Measurements from ENCODE around the gene CLK4.

CLK4 gene

GRCh38 chr5:178641711-178642110 lies 14.9 kb upstream of the CLK4 start:
- DNase-seq (ENCODE audit: low read depth): no peak
- H3K4me3 ChIP-seq (ENCODE audit: control insufficient read depth, low read depth, low read length): no peak overlapping the region
- no peak for TF ChIP-seq CTCF (IDR thresholded peaks at IDR 0.05; ENCODE audit: control insufficient read depth, insufficient read depth, low read depth, low read length, missing control alignments)

GRCh38 chr5:178640331-178641045 lies 13.6 kb upstream of the CLK4 start:
- no peak for DNase-seq (ENCODE audit: low read depth)
- TF ChIP-seq CTCF (IDR thresholded peaks at IDR 0.05; ENCODE audit: control insufficient read depth, insufficient read depth, low read depth, low read length, missing control alignments): no peak
- H3K4me3 ChIP-seq (ENCODE audit: control insufficient read depth, low read depth, low read length): no peak overlapping the region

GRCh38 chr5:178637356-178638074 lies 10.7 kb upstream of the CLK4 start:
- no peak overlapping the region for H3K4me3 ChIP-seq (ENCODE audit: control insufficient read depth, low read depth, low read length)
- TF ChIP-seq CTCF (IDR thresholded peaks at IDR 0.05; ENCODE audit: control insufficient read depth, insufficient read depth, low read depth, low read length, missing control alignments): no peak
- DNase-seq (ENCODE audit: low read depth): no peak

- DNase-seq (ENCODE audit: low read depth): no peak
- no peak overlapping the region for H3K4me3 ChIP-seq (ENCODE audit: control insufficient read depth, low read depth, low read length)
- TF ChIP-seq CTCF (IDR thresholded peaks at IDR 0.05; ENCODE audit: control insufficient read depth, insufficient read depth, low read depth, low read length, missing control alignments): no peak
These were observed 5.4 kb upstream of the CLK4 start for GRCh38 chr5:178632285-178632684.

GRCh38 chr5:178630951-178631350 lies 4.1 kb upstream of the CLK4 start:
- no peak for DNase-seq (ENCODE audit: low read depth)
- TF ChIP-seq CTCF (IDR thresholded peaks at IDR 0.05; ENCODE audit: control insufficient read depth, insufficient read depth, low read depth, low read length, missing control alignments): no peak
- H3K4me3 ChIP-seq (ENCODE audit: control insufficient read depth, low read depth, low read length): no peak overlapping the region

- no peak for TF ChIP-seq CTCF (IDR thresholded peaks at IDR 0.05; ENCODE audit: control insufficient read depth, insufficient read depth, low read depth, low read length, missing control alignments)
- no peak for DNase-seq (ENCODE audit: low read depth)
- no peak overlapping the region for H3K4me3 ChIP-seq (ENCODE audit: control insufficient read depth, low read depth, low read length)
These were observed 3.7 kb upstream of the CLK4 start for GRCh38 chr5:178630475-178630930.
